ENCODE measurements around the gene CIRBP. TPM values are rescaled to one million over a fixed set of nuclear protein-coding genes. Genes with fewer than 3 reads are reported as not detected.

Gene CIRBP
- total and polyA plus RNA-seq, 2 donors (not counting 1 experiment from before 2014, with no cell fraction given): 104 to 298 TPM

DNA sequence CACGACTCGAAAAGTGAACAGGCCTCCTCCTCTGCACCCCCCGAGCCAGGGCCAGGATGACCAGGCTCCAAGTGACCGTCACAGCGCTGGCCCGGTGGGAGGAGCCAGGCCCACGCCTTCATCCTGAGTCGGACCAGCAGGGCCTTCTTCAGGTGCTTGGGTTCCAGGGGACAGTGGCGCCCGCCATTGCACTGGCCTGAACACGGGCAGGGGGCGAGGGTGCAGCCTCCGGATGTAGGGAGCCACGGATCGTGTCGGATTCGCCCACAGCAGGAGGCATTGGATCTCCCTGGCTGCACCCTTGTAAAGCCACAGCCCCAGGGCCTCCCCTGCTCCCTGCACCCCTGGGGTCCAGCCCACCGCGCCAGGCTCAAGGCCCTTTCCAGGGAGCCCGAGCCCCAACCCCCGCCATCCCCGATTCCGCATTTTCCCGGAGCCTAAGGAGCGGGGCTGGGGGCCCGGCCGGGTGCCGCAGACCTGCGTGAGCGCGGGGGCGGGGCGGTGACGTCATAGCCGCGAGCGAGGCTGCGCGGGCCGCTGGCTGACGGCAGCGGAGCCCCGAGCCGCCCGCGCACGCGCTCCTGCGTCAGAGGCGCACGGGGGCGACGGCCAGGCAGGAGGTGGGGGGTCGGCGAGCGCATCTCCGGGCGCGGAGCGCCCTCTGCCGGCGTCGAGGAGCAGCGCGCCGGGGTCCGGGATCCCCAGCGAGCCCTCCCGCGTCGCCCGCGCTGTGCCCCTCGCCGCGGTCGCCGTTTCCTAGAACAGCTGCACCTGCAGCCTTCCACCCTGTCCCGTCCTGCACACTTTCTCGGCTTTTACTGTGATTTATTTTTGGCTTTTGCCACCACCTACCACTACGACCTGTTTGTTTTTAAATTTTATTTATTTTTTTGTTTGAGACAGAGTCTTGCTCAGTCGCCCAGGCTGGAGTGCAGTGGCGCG, 29.1 kb upstream of the CIRBP start:
- no peaks in the 10 kb centered on the region for H3K9me3 ChIP-seq (ENCODE audit: control insufficient read depth, insufficient read depth, low read depth, low read length)
- peak overlapping the region; percentile 81 for H3K27ac ChIP-seq (ENCODE audit: insufficient read depth, low read length)
- DNase-seq (ENCODE audit: low read depth in 2 of 2): peak; percentile 87 to 91
- H3K27me3 ChIP-seq (ENCODE audit: control insufficient read depth, insufficient read depth, low read length): no peaks in the 10 kb centered on the region
- H3K4me1 ChIP-seq (ENCODE audit: control insufficient read depth, extremely low read depth, insufficient read depth, low read length): peaks cover 19% of the 10 kb centered on the region
- peaks cover 23% of the 10 kb centered on the region for H3K79me2 ChIP-seq (ENCODE audit: control insufficient read depth, insufficient read depth, low read length)
- H3K4me3 ChIP-seq (replicated peaks in 1 of 4; ENCODE audit: control extremely low read depth in 1 of 4, insufficient read depth in 1 of 4, low read depth in 3 of 4, low read length in 4 of 4): peak overlapping the region in 2 of 4 experiments; percentile 16 to 52
- peaks cover 7% of the 10 kb centered on the region for H3K36me3 ChIP-seq (ENCODE audit: control insufficient read depth, insufficient read depth, low read length)
- TF ChIP-seq, protein P1, sequence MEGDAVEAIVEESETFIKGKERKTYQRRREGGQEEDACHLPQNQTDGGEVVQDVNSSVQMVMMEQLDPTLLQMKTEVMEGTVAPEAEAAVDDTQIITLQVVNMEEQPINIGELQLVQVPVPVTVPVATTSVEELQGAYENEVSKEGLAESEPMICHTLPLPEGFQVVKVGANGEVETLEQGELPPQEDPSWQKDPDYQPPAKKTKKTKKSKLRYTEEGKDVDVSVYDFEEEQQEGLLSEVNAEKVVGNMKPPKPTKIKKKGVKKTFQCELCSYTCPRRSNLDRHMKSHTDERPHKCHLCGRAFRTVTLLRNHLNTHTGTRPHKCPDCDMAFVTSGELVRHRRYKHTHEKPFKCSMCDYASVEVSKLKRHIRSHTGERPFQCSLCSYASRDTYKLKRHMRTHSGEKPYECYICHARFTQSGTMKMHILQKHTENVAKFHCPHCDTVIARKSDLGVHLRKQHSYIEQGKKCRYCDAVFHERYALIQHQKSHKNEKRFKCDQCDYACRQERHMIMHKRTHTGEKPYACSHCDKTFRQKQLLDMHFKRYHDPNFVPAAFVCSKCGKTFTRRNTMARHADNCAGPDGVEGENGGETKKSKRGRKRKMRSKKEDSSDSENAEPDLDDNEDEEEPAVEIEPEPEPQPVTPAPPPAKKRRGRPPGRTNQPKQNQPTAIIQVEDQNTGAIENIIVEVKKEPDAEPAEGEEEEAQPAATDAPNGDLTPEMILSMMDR (conservative IDR thresholded peaks at IDR 0.05 in 1 of 2, IDR thresholded peaks at IDR 0.05 in 1 of 2; ENCODE audit: low read depth in 1 of 2, low read length in 2 of 2): peak; percentile 37 to 55
- TF ChIP-seq EZH2 (IDR thresholded peaks at IDR 0.05; ENCODE audit: low read length, missing control alignments): no peak
- H3K4me2 ChIP-seq (ENCODE audit: extremely low read depth, insufficient read depth, low read length): peak overlapping the region; percentile 96
- H2AFZ ChIP-seq (ENCODE audit: low read length): no peak overlapping the region
- H4K20me1 ChIP-seq (ENCODE audit: control insufficient read depth, extremely low read depth, insufficient read depth, low read length): no peaks in the 10 kb centered on the region
- H3K9ac ChIP-seq (ENCODE audit: insufficient read depth, low read length): peak overlapping the region; percentile 52

GRCh38 chr19:1240925-1241324, 28.2 kb upstream of the CIRBP start:
- Histone ChIP-seq H3K4me1 (ENCODE audit: control insufficient read depth, extremely low read depth, insufficient read depth, low read length) (peaks cover 23% of the 10 kb centered on the region), H3K27me3 (ENCODE audit: control insufficient read depth, insufficient read depth, low read length) (no peaks in the 10 kb centered on the region), H3K36me3 (ENCODE audit: control insufficient read depth, insufficient read depth, low read length) (peaks cover 6% of the 10 kb centered on the region), H2AFZ (ENCODE audit: low read length) (no peak overlapping the region), H3K9ac (ENCODE audit: insufficient read depth, low read length) (no peak overlapping the region), H3K4me2 (ENCODE audit: extremely low read depth, insufficient read depth, low read length) (peak overlapping the region; percentile 58), H3K27ac (ENCODE audit: insufficient read depth, low read length) (peak overlapping the region; percentile 7), H3K4me3 (replicated peaks in 1 of 4; ENCODE audit: control extremely low read depth in 1 of 4, insufficient read depth in 1 of 4, low read depth in 3 of 4, low read length in 4 of 4) (peak overlapping the region in 1 of 4 experiments; percentile 75), H4K20me1 (ENCODE audit: control insufficient read depth, extremely low read depth, insufficient read depth, low read length) (no peaks in the 10 kb centered on the region), H3K79me2 (ENCODE audit: control insufficient read depth, insufficient read depth, low read length) (peaks cover 23% of the 10 kb centered on the region), H3K9me3 (ENCODE audit: control insufficient read depth, insufficient read depth, low read depth, low read length) (no peaks in the 10 kb centered on the region)
- no peak for TF ChIP-seq EZH2 (IDR thresholded peaks at IDR 0.05; ENCODE audit: low read length, missing control alignments)
- TF ChIP-seq, protein P1 (conservative IDR thresholded peaks at IDR 0.05 in 1 of 2, IDR thresholded peaks at IDR 0.05 in 1 of 2; ENCODE audit: low read depth in 1 of 2, low read length in 2 of 2): no peak
- DNase-seq (ENCODE audit: low read depth in 2 of 2): no peak

- Histone ChIP-seq H3K9me3 (ENCODE audit: control insufficient read depth, insufficient read depth, low read depth, low read length) (no peaks in the 10 kb centered on the region), H3K27ac (ENCODE audit: insufficient read depth, low read length) (peak within 1 kb of the TSS; percentile 67), H4K20me1 (ENCODE audit: control insufficient read depth, extremely low read depth, insufficient read depth, low read length) (no peaks in the 10 kb centered on the region), H3K4me1 (ENCODE audit: control insufficient read depth, extremely low read depth, insufficient read depth, low read length) (peaks cover 25% of the 10 kb centered on the region), H3K4me3 (replicated peaks in 1 of 4; ENCODE audit: control extremely low read depth in 1 of 4, insufficient read depth in 1 of 4, low read depth in 3 of 4, low read length in 4 of 4) (peak within 1 kb of the TSS; percentile 64 to 83 (median 74)), H2AFZ (ENCODE audit: low read length) (peak within 1 kb of the TSS; percentile 55), H3K9ac (ENCODE audit: insufficient read depth, low read length) (peak within 1 kb of the TSS; percentile 87), H3K27me3 (ENCODE audit: control insufficient read depth, insufficient read depth, low read length) (no peaks in the 10 kb centered on the region), H3K4me2 (ENCODE audit: extremely low read depth, insufficient read depth, low read length) (peak within 1 kb of the TSS; percentile 83), H3K36me3 (ENCODE audit: control insufficient read depth, insufficient read depth, low read length) (peaks cover 7% of the 10 kb centered on the region), H3K79me2 (ENCODE audit: control insufficient read depth, insufficient read depth, low read length) (peaks cover 21% of the 10 kb centered on the region)
- DNase-seq (ENCODE audit: low read depth in 2 of 2): peak; percentile 93 to 95
- TF ChIP-seq, protein P1 (conservative IDR thresholded peaks at IDR 0.05 in 1 of 2, IDR thresholded peaks at IDR 0.05 in 1 of 2; ENCODE audit: low read depth in 1 of 2, low read length in 2 of 2): no peak
- no peak for TF ChIP-seq EZH2 (IDR thresholded peaks at IDR 0.05; ENCODE audit: low read length, missing control alignments)
Measured at GRCh38 chr19:1241417-1242095, 27.6 kb upstream of the CIRBP start, which contains the start of gene ATP5F1D. Gene ATP5F1D (plus strand): TSS chr19:1241751. CDS start chr19:1241851, 100 bp downstream.
